ENCODE measurements around the gene EPHA6.

The EPHA6 gene

GRCh38 chr3:97278506-97278905, 464.1 kb downstream of the EPHA6 start:
- DNase-seq (ENCODE audit: low read depth): no peak

DNA sequence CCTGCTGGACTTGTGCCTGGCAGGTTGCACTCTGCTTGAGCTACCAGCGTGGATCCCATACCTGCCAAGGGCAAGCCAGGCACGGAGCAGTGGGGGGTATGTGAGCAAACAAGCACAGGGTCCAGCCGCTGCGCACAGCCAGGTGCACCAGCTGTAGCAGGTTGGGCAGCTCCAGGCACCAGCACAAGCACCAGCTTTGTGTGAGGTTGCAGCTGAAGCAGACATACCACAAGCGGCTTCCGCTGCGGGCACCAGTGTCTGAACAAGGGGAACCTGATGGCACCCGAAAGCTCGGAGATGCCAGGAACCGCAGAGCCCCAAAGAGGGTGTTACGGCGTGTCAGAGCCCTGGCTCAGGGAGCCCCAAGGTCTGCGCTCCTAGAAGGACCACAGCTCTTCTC, 477.5 kb downstream of the EPHA6 start:
- no peak for DNase-seq (ENCODE audit: low read depth)

DNA sequence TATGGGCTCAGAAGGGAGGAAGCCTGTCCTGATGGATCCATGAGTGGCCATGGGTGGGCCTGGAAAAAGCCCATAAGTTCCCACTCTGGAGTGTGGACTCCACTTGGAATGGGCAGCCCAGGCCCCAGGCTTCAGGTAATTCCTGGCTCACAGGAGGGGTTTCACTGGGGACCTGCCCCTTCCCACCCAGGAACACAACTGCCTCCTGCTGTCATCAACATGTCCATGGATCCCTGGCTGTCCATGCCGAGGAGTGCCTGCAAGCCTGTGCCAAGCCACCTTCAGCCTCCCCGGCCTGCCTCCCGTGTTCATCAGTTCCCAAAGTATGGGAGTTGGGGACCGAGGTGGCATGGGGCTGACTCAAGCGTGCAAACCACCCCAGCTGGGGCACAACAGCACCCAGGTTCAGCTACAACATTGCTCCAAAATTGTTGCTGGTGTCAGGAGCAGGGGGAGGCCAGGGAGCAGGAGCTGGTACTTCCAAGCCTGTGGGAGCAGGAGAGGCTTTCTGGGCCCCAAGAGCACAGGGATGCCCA, 479.3 kb downstream of the EPHA6 start:
- DNase-seq (ENCODE audit: low read depth): no peak

DNA sequence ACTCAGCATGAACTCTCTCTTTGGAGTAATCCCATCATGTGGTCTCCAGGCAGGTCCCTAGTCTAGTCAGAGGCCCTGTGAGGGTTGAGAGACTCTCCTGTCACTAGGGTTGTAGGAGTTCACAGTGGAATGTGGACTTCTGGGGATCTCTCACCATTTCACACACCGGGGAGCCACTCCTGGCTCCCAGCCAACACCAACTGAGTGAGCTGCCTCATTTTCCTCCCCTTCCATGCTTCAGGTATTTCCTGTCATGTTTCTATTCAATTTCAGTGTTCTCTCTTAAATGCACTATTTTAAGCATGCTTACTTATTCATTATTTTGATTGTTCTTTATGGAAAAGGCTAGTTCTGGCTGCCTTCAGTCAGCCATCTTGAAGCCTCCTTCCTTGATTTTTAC, 482.6 kb downstream of the EPHA6 start:
- DNase-seq (ENCODE audit: low read depth): no peak

- no peak for DNase-seq (ENCODE audit: low read depth)
Observed at GRCh38 chr3:97301114-97301513, 486.7 kb downstream of the EPHA6 start.

DNA sequence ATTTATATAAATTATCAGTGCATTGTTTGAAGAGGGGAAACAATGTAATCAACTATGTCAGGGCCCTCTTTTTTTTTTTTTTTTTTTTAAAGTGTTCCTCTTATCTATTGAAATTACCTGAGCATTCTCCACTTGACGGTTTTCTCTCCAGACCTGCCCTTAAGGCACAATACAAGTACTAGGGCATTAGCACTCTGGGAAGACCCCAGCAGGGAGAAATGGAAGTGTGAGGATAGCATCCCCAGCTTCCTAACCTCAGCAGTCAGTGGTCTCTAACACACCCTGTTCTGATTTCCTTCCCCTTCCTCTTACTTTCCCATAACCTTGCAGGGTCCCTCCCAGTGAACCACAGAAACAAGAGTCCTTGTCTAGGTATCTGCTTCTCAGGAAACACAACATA, 491.8 kb downstream of the EPHA6 start:
- no peak for DNase-seq (ENCODE audit: low read depth)

- DNase-seq (ENCODE audit: low read depth): no peak
Observed at GRCh38 chr3:97338375-97338774, 524.0 kb downstream of the EPHA6 start.

DNA sequence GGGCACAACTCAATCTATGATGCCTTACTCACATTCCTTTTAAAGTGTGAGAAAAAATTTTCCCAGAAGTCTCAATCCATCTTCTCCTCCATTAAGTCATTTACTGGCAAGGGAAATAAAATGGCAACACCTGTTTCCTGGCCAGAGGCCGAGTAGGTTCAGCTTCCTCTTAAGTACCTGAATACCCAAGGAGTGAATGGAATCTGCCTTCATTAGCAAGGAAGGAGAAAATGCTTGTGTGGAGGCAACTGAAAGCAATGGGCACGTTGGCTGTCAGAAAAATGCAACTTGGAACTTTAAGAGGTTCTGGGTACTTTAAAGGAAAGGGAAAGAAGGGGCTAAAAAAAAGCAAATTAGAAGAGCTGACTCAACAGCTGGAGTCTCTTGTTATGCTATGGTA, 526.5 kb downstream of the EPHA6 start:
- no peak for DNase-seq (ENCODE audit: low read depth)

- no peak for DNase-seq (ENCODE audit: low read depth)
Observed at GRCh38 chr3:97347780-97348179, 533.4 kb downstream of the EPHA6 start.

DNA sequence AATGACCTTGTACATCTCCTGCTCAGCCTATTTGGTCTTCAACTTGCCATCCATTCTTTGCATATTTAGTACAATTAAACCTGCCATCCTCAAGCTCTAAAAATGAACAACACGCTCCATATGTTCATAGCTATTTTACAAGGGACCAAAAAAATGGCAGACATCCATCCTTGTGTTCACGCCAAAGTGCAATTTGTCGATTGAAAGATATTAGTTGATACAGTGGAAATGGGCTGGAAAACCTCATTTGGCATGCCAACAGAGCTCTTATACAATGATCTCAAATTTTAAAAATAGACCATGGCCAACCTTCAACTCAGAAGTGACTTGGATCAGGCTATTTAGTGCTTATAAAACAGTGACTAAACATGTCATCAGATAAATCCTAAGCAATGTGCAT, 536.6 kb downstream of the EPHA6 start:
- DNase-seq (ENCODE audit: low read depth): no peak

GRCh38 chr3:97353176-97353575, 538.8 kb downstream of the EPHA6 start:
- no peak for DNase-seq (ENCODE audit: low read depth)

GRCh38 chr3:97359977-97360376, 545.6 kb downstream of the EPHA6 start:
- no peak for DNase-seq (ENCODE audit: low read depth)

- DNase-seq (ENCODE audit: low read depth): no peak
Observed at GRCh38 chr3:97360804-97361203, 546.4 kb downstream of the EPHA6 start.

- no peak for DNase-seq (ENCODE audit: low read depth)
Observed at GRCh38 chr3:97384583-97384982, 570.2 kb downstream of the EPHA6 start.

DNA sequence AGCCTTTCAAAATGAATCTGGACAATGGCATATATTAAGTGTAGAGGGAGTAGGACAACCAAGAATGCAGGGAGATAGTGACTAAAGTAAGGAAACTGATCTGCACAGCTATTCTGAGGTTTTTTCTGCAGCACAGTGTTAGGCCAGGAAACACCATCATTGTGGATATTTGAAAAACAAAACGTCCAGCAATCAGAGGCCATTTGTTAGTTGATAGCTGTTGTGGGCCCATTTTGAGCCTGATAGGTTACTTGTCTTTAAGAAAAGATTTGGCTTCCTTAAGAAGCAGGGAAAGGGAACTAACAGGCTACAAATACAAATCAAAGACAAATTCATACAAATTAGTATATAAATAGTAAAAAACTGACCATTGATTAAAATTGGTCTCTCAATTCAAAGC, 574.4 kb downstream of the EPHA6 start:
- no peak for DNase-seq (ENCODE audit: low read depth)

DNA sequence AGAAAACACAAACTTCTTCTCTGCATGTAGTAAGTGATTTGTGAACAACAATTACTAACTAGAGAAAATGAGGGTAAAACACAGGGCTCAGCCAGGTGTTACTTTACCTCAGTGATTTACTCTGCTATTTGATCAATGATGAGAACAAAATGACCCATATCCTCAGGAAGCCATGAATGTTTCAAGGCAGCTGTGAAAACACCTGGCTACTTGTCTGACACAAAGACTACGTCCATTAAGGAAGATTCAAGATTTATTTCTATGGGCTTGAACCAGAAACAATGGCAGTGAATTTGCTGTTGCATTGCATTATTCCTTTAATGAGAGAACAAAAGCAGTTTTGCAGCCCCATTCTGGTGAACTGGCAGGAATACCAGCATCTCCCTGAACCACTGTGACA, 575.5 kb downstream of the EPHA6 start:
- DNase-seq (ENCODE audit: low read depth): no peak

- no peak for DNase-seq (ENCODE audit: low read depth)
Observed at GRCh38 chr3:97391167-97391566, 576.8 kb downstream of the EPHA6 start.

DNA sequence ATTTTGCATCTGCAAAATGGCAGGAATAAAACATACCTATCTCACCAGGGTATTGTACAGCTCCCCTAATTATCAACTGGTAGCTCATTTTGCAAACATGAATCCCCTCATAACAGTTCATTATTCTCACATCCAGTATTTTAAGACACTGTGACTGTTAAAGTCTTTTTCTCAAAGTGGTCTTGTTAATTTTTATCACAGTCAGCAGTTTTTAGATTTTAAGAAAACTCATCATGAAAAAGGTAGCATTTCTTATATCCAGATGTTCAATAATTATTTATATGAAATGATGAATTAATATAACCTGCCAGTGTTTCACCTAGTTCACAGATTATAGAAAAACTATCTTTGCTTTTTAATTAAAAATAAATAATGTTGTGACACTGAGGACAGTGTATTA, 595.2 kb downstream of the EPHA6 start:
- no peak for DNase-seq (ENCODE audit: low read depth)

- no peak for DNase-seq (ENCODE audit: low read depth)
Observed at GRCh38 chr3:97421565-97421964, 607.2 kb downstream of the EPHA6 start.

GRCh38 chr3:97425002-97425401, 610.6 kb downstream of the EPHA6 start:
- no peak for DNase-seq (ENCODE audit: low read depth)

- no peak for DNase-seq (ENCODE audit: low read depth)
Observed at GRCh38 chr3:97430601-97431000, 616.2 kb downstream of the EPHA6 start.

DNA sequence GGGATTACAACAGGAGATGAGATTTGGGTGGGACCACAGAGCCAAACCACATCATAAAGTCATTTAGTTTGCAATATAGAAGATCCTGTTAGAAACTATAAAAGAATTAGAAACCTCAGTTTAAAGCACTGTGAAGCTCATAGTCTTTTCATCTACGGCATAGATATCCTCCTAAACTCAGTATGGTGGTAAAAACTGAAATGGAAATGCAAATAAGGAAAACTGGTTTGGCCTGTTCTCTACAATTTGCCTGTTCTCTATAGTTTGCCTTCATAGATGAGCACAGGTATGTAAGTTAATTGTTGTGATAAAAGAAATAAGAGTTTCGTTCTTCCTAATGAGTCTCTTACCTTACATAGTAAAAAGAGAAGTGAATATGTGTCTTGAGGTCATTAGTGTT, 618.5 kb downstream of the EPHA6 start:
- DNase-seq (ENCODE audit: low read depth): no peak

GRCh38 chr3:97438131-97438530, 623.7 kb downstream of the EPHA6 start:
- DNase-seq (ENCODE audit: low read depth): no peak

- no peak for DNase-seq (ENCODE audit: low read depth)
Observed at GRCh38 chr3:97439373-97439772, 625.0 kb downstream of the EPHA6 start.

- no peak for DNase-seq (ENCODE audit: low read depth)
Observed at GRCh38 chr3:97464035-97464434, 649.6 kb downstream of the EPHA6 start.

Measured in activated T-cell treated with anti-CD3 and anti-CD28 coated beads for 48 hours (primary cell).